Adrenal gland (tissue), 5 donors: ENCODE results near the gene DBNDD1.

Experiments used
- POLR2A ChIP-seq, 2 donors: fragments of 450-650 bp; IDR thresholded peaks; one replicate each; pipeline ENCODE4 v1.6.1; 2017; ENCODE audit warnings: antibody characterized with exemption in 2 of 2, mild to moderate bottlenecking in 2 of 2, moderate library complexity in 1 of 2
- TF ChIP-seq, protein P1 (sequence below), 6 experiments: fragments of 450-650 bp in 4 of 6; fragments of 200-600 bp in 2 of 6; sonication (generic) in 1 of 6; IDR thresholded peaks; 1 replicate in 5 of 6; 2 replicates in 1 of 6; pipeline versions ENCODE4 v1.5.1 to v1.8.0; 2016 to 2021; ENCODE audit warnings: antibody characterized with exemption in 6 of 6, mild to moderate bottlenecking in 2 of 6, moderate library complexity in 1 of 6
- donor health status: DM: no; HTN: no; CAD: no.

DNA sequence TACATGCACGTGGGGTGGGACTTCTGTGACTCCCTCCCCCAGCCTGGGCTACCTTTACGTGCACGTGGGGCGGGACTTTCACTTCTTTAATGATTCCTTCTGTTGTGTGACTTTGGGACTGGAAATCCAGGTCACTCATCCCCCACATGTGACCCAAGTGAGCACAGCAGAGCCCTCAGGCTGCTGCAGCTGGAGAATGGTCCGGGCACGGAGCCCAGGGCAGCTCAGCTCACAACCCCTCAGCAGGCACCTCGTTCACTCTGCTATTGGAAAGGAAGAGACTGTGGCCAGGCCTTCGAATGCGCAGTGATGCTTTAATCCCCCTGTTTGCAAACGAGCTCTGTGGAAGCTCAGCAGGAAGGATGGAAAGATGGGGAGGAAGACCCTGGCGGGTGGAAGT lies 14.7 kb downstream of the DBNDD1 start:
- TF ChIP-seq, protein P1, sequence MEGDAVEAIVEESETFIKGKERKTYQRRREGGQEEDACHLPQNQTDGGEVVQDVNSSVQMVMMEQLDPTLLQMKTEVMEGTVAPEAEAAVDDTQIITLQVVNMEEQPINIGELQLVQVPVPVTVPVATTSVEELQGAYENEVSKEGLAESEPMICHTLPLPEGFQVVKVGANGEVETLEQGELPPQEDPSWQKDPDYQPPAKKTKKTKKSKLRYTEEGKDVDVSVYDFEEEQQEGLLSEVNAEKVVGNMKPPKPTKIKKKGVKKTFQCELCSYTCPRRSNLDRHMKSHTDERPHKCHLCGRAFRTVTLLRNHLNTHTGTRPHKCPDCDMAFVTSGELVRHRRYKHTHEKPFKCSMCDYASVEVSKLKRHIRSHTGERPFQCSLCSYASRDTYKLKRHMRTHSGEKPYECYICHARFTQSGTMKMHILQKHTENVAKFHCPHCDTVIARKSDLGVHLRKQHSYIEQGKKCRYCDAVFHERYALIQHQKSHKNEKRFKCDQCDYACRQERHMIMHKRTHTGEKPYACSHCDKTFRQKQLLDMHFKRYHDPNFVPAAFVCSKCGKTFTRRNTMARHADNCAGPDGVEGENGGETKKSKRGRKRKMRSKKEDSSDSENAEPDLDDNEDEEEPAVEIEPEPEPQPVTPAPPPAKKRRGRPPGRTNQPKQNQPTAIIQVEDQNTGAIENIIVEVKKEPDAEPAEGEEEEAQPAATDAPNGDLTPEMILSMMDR (IDR thresholded peaks at IDR 0.05), result no peak
- TF ChIP-seq POLR2A (IDR thresholded peaks at IDR 0.05), result no peak
